22Rv1 (cell line): ENCODE measurements around the gene GAPVD1.

ENCODE experiments used
- ZFX ChIP-seq: fragments of 450-650 bp; IDR thresholded peaks from 2 replicates; pipeline ENCODE4 v1.6.1; 2017; ENCODE audit warnings: antibody characterized with exemption, borderline replicate concordance
- TF ChIP-seq, protein P1 (sequence below): fragments of 450-650 bp; IDR thresholded peaks from 2 replicates; pipeline ENCODE4 v1.5.1; 2017; ENCODE audit warnings: mild to moderate bottlenecking

DNA sequence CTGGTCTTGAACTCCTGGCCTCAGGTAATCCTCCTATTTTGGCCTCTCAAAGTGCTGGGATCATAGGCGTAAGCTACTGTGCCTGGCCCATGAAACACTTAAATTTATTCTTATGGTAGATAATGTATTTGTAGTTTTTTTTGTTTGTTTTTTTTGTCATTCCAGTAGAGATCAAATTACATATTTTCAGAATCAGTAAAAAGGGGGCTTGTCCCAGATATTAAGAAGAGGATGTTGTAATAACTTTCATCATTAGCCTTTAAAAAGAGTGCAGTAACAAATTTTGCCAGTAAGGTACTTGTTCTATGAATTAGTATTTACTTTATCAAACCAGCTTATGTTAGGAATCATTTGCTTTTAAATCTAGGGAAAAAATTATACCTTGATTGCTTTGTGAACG lies 42.6 kb downstream of the GAPVD1 start:
- TF ChIP-seq, protein P1, sequence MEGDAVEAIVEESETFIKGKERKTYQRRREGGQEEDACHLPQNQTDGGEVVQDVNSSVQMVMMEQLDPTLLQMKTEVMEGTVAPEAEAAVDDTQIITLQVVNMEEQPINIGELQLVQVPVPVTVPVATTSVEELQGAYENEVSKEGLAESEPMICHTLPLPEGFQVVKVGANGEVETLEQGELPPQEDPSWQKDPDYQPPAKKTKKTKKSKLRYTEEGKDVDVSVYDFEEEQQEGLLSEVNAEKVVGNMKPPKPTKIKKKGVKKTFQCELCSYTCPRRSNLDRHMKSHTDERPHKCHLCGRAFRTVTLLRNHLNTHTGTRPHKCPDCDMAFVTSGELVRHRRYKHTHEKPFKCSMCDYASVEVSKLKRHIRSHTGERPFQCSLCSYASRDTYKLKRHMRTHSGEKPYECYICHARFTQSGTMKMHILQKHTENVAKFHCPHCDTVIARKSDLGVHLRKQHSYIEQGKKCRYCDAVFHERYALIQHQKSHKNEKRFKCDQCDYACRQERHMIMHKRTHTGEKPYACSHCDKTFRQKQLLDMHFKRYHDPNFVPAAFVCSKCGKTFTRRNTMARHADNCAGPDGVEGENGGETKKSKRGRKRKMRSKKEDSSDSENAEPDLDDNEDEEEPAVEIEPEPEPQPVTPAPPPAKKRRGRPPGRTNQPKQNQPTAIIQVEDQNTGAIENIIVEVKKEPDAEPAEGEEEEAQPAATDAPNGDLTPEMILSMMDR = no peak
- TF ChIP-seq ZFX = no peak
